GM12801 (cell line): ENCODE data around the gene SMARCC1.

ENCODE experiments used
- CTCF ChIP-seq: IDR thresholded peaks from one replicate; pipeline ENCODE4 v1.5.1; 2011; ENCODE audit warnings: control low read depth; ENCODE audit not compliant: insufficient read length; ENCODE audit errors: extremely low read depth

The SMARCC1 gene

GRCh38 chr3:47567149-47567548 lies 214.5 kb downstream of the SMARCC1 start:
- TF ChIP-seq CTCF = no peak

GRCh38 chr3:47566667-47567066 lies 215.0 kb downstream of the SMARCC1 start:
- TF ChIP-seq CTCF = no peak

- TF ChIP-seq CTCF = no peak
Observed at GRCh38 chr3:47565734-47566550, 215.8 kb downstream of the SMARCC1 start.

GRCh38 chr3:47556351-47556750 lies 225.3 kb downstream of the SMARCC1 start:
- TF ChIP-seq CTCF = no peak

GRCh38 chr3:47554335-47554734 lies 227.4 kb downstream of the SMARCC1 start:
- no peak for TF ChIP-seq CTCF

- no peak for TF ChIP-seq CTCF
Observed at GRCh38 chr3:47553407-47553806, 228.3 kb downstream of the SMARCC1 start.

- no peak for TF ChIP-seq CTCF
Observed at GRCh38 chr3:47542471-47543173, 239.1 kb downstream of the SMARCC1 start.
